Upper lobe of right lung (tissue), 1 donor: ENCODE results near the gene ME3. TPM values are rescaled to one million over a fixed set of nuclear protein-coding genes. Genes with fewer than 3 reads are reported as not detected.

Source experiments
- ATAC-seq: fragments of 200-7000 bp; cut with Tn5 transposase; one replicate; pipeline ENCODE4 v1.9.1; 2020; ENCODE audit warnings: mild to moderate bottlenecking, moderate library complexity
- DNase-seq: peaks from one replicate; pipeline ENCODE4 v3.0.0-alpha.2; 2020
- H3K27ac ChIP-seq: fragments of 200-600 bp; one replicate; pipeline ENCODE4 v1.8.0; 2022
- H3K27me3 ChIP-seq: fragments of 200-600 bp; one replicate; pipeline ENCODE4 v1.8.0; 2022; ENCODE audit warnings: mild to moderate bottlenecking
- H3K36me3 ChIP-seq: fragments of 200-600 bp; one replicate; pipeline ENCODE4 v1.8.0; 2022
- H3K4me1 ChIP-seq: fragments of 200-600 bp; one replicate; pipeline ENCODE4 v1.8.0; 2022
- H3K4me3 ChIP-seq: fragments of 200-600 bp; one replicate; pipeline ENCODE4 v1.8.0; 2022; ENCODE audit warnings: mild to moderate bottlenecking
- H3K9me3 ChIP-seq: fragments of 200-600 bp; one replicate; pipeline ENCODE4 v1.8.0; 2022
- CTCF ChIP-seq: fragments of 200-600 bp; IDR thresholded peaks from one replicate; pipeline ENCODE4 v1.8.0; 2022; ENCODE audit warnings: antibody characterized with exemption
- intact Hi-C: fragments of 100-400 bp; cut with DNase I; formaldehyde crosslinking; loops from one replicate; pipeline ENCODE4 v1.11.0; 2022
- total RNA-seq: library from RNA; stranded (reverse); fragmentation: NEBNext Ultra II Directional; extraction: Animal tissue kit (Norgen Biotek cat#: 25700); gene quantifications from one replicate; pipeline ENCODE4 v1.2.1, GENCODE V29; 2021
- donor health status: DM: no; HTN: yes; CAD: no; lungs with severe emphysema.

The ME3 gene
- total RNA-seq, 1 donor from 2014 or later, result 24.7 TPM

- Histone ChIP-seq H3K4me3 (no peak overlapping the region), H3K4me1 (peaks cover 18% of the 10 kb centered on the region), H3K27me3 (no peaks in the 10 kb centered on the region), H3K36me3 (no peaks in the 10 kb centered on the region), H3K27ac (no peak overlapping the region), H3K9me3 (no peaks in the 10 kb centered on the region)
- intact Hi-C loops, result no loop called here
- ATAC-seq (no peak), DNase-seq (no peak)
- no peak for TF ChIP-seq CTCF
Measured at GRCh38 chr11:86481399-86481798, 191.0 kb downstream of the ME3 start.

- ATAC-seq, result no peak
- Histone ChIP-seq H3K27me3 (no peaks in the 10 kb centered on the region), H3K4me1 (peaks cover 5% of the 10 kb centered on the region), H3K4me3 (no peak overlapping the region), H3K36me3 (no peaks in the 10 kb centered on the region), H3K27ac (no peak overlapping the region), H3K9me3 (no peaks in the 10 kb centered on the region)
- intact Hi-C loops, result no loop called here
- DNase-seq, result no peak
- TF ChIP-seq CTCF, result no peak
Measured at GRCh38 chr11:86478348-86478747, 194.1 kb downstream of the ME3 start.

GRCh38 chr11:86477495-86478155 lies 194.8 kb downstream of the ME3 start:
- TF ChIP-seq CTCF, result no peak
- Histone ChIP-seq H3K36me3 (no peaks in the 10 kb centered on the region), H3K4me1 (no peaks in the 10 kb centered on the region), H3K9me3 (no peaks in the 10 kb centered on the region), H3K27me3 (no peaks in the 10 kb centered on the region), H3K27ac (no peak overlapping the region), H3K4me3 (no peak overlapping the region)
- no peak for DNase-seq
- ATAC-seq, result no peak
- intact Hi-C loops, result no loop called here

GRCh38 chr11:86476109-86476861 lies 196.1 kb downstream of the ME3 start:
- ATAC-seq (no peak), DNase-seq (no peak)
- H3K27ac ChIP-seq, result peak overlapping the region; percentile 0

GRCh38 chr11:86475027-86475426 lies 197.4 kb downstream of the ME3 start:
- intact Hi-C loops, result no loop called here
- H3K4me1 ChIP-seq, result no peaks in the 10 kb centered on the region
- H3K9me3 ChIP-seq, result no peaks in the 10 kb centered on the region
- no peak for DNase-seq
- H3K27me3 ChIP-seq, result no peaks in the 10 kb centered on the region
- TF ChIP-seq CTCF, result no peak
- no peak for ATAC-seq
- H3K27ac ChIP-seq, result peak overlapping the region; percentile 27
- H3K4me3 ChIP-seq, result no peak overlapping the region
- no peaks in the 10 kb centered on the region for H3K36me3 ChIP-seq

More at GRCh38 chr11:86476109-86476861, 196.1 kb downstream of the ME3 start:
- H3K27me3 ChIP-seq, result no peaks in the 10 kb centered on the region
- intact Hi-C loops, result no loop called here
- H3K9me3 ChIP-seq, result no peaks in the 10 kb centered on the region
- H3K36me3 ChIP-seq, result no peaks in the 10 kb centered on the region
- H3K4me3 ChIP-seq, result no peak overlapping the region
- no peaks in the 10 kb centered on the region for H3K4me1 ChIP-seq
- TF ChIP-seq CTCF, result no peak
